HEK293T (cell line): ENCODE measurements around the gene STX10.

Source experiments
- CTCF ChIA-PET: fragments of 350-600 bp; formaldehyde crosslinking; extraction: SDS; loops from one replicate; lab custom pipeline; 2021; ENCODE audit warnings: antibody characterized with exemption, inconsistent platforms; lab: Yijun Ruan, JAX
- POLR2A ChIA-PET: fragments of 350-600 bp; formaldehyde crosslinking; extraction: SDS; loops from one replicate; lab custom pipeline; 2020; ENCODE audit warnings: antibody characterized with exemption, inconsistent platforms; lab: Yijun Ruan, JAX
- DNase-seq: peaks from one replicate; pipeline ENCODE4 v3.0.0; 2012; ENCODE audit warnings: mixed read lengths; ENCODE audit errors: extremely low spot score
- ARNT ChIP-seq: fragments of 450-650 bp; IDR thresholded peaks from 2 replicates; pipeline ENCODE4 v1.6.1; 2017; ENCODE audit warnings: mild to moderate bottlenecking
- BHLHE40 ChIP-seq: fragments of 450-650 bp; IDR thresholded peaks from 2 replicates; pipeline ENCODE4 v1.6.1; 2016; ENCODE audit warnings: mild to moderate bottlenecking, moderate library complexity, borderline replicate concordance
- CTBP1 ChIP-seq: fragments of 450-650 bp; IDR thresholded peaks from 2 replicates; pipeline ENCODE4 v1.6.1; 2016; ENCODE audit warnings: borderline replicate concordance
- ELF4 ChIP-seq: fragments of 450-650 bp; IDR thresholded peaks from 2 replicates; pipeline ENCODE4 v1.6.1; 2017; ENCODE audit warnings: antibody characterized with exemption
- FOXA1 ChIP-seq: fragments of 450-650 bp; IDR thresholded peaks from 2 replicates; pipeline ENCODE4 v1.6.1; 2016; ENCODE audit warnings: mild to moderate bottlenecking
- FOXK2 ChIP-seq: fragments of 450-650 bp; IDR thresholded peaks from 2 replicates; pipeline ENCODE4 v1.6.1; 2016; ENCODE audit warnings: mild to moderate bottlenecking
- FOXM1 ChIP-seq: fragments of 450-650 bp; IDR thresholded peaks from 2 replicates; pipeline ENCODE4 v1.6.1; 2017; ENCODE audit warnings: mild to moderate bottlenecking, borderline replicate concordance
- HDGF ChIP-seq: fragments of 450-650 bp; IDR thresholded peaks from 2 replicates; pipeline ENCODE4 v1.6.1; 2017; ENCODE audit warnings: antibody characterized with exemption, borderline replicate concordance
- L3MBTL2 ChIP-seq: fragments of 450-650 bp; conservative IDR thresholded peaks from 2 replicates; pipeline ENCODE4 v1.6.1; 2016; ENCODE audit warnings: mild to moderate bottlenecking
- NFRKB ChIP-seq: fragments of 450-650 bp; IDR thresholded peaks from 2 replicates; pipeline ENCODE4 v1.6.1; 2016; ENCODE audit warnings: mild to moderate bottlenecking, moderate library complexity
- PKNOX1 ChIP-seq: fragments of 450-650 bp; IDR thresholded peaks from 2 replicates; pipeline ENCODE4 v1.6.1; 2016
- SP1 ChIP-seq: fragments of 450-650 bp; IDR thresholded peaks from 2 replicates; pipeline ENCODE4 v1.6.1; 2017
- SUZ12 ChIP-seq: fragments of 450-650 bp; IDR thresholded peaks from 2 replicates; pipeline ENCODE4 v1.6.1; 2016; ENCODE audit warnings: mild to moderate bottlenecking
- TARDBP ChIP-seq: fragments of 450-650 bp; IDR thresholded peaks from 2 replicates; pipeline ENCODE4 v1.6.1; 2016
- ZNF384 ChIP-seq: fragments of 450-650 bp; IDR thresholded peaks from 2 replicates; pipeline ENCODE4 v1.6.1; 2016

STX10 gene

DNA sequence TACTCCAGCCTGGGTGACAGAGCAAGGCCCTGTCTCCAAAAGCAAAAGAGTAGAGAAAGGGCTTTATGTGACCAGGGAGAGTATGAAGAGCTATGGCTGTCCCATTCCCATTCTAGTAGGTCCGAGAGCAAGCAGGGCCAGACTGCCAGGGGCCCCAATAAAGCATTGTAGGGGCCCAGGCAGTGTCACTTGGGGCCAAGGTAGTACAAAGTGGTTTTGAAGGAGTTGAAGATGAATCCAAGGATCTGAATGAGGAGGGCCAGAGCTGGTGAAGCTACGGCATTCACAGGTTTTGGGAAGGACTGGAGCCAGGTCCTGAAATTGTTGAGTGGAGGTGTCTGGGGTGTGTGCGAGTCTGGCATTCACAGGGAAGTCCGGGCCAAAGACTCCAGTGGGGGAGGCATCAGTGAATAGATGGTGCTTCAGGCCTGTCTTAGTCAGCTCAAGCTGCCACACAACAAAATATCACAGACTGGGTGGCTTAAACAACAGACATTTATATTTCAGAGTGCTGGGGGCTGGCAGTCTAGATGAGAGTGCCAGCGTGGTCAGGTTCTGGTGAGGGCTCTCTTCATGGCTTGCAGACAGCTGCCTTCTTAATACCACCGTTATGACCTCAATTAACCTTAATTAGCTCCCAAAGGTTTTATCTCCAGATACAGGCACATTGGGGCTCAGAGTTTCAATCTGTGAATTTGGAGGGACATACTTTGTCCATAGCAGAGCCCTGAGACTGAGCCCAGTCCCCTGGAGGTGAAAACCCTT is 22.2 kb downstream of the STX10 start:
- POLR2A ChIA-PET = interaction anchor here (0.7 kb wide), 1 partner anchor 9 kb away, joined by 3 read pairs; no protein-coding TSS in a partner anchor
- CTCF ChIA-PET = no interaction called here
- TF ChIP-seq BHLHE40 (no peak), FOXA1 (no peak), HDGF (no peak)
- DNase-seq = no peak

GRCh38 chr19:13127051-13127450 is 23.1 kb downstream of the STX10 start:
- DNase-seq = no peak
- TF ChIP-seq ARNT (no peak), L3MBTL2 (no peak), SP1 (no peak), NFRKB (no peak), FOXK2 (no peak), SUZ12 (no peak), FOXM1 (no peak), HDGF (no peak), ELF4 (no peak), PKNOX1 (no peak), FOXA1 (no peak), BHLHE40 (no peak)
- ChIA-PET POLR2A (interaction anchor here (0.9 kb wide), 1 partner anchor 22 kb away, joined by 3 read pairs; no protein-coding TSS in a partner anchor), CTCF (no interaction called here)

DNA sequence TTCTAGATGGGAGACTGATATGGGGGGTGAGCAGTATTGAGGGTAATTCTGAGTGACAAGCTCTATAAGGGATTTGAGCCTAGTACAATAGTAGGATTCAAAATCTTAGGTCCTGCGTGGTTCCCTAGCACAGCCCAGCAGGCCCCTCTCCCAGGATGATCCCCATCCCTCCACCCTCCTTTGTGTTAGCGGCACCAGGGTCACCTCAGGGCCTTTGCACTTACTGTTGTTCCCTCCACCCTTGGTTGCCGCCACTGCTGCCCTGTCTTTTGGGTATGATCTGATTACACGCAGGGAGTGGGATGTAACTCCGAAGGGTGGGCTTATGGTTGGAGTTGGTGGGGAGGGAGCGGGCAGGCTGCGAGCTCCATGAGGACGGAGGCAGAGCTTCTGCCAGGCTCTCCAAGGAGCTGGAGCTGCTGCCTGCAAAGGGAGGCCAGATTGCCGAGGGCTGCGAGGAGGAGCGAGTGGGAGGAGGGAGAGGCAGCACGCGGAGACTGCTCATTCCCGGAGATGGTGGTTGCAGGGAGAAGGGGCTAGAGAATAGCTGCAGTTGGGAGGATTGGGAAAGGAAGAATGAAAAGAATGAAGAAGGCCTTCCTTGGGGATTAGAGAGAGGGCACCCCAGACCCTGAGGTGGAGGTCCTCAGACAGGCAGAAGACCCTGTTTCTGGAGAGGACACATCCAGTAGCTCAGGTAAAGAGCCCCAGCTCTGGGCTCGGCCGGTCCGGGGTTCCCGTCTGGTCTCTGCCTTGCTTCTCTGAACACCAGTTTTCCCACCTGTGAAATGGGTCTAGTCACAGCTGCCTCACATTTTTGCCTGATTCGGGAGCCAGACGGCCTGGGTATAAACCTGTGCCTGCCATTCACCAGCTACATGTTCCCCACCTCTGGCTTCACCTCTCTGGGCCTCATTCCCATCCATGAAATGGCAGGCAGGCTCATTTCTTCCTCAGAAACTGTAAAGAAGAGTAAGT is 26.9 kb downstream of the STX10 start:
- ChIA-PET CTCF (no interaction called here), POLR2A (interaction anchor here (0.7 kb wide), 1 partner anchor 29 kb away, joined by 5 read pairs; no protein-coding TSS in a partner anchor)
- no peak for TF ChIP-seq L3MBTL2
- no peak for TF ChIP-seq SP1
- no peak for TF ChIP-seq TARDBP
- no peak for TF ChIP-seq ZNF384
- TF ChIP-seq NFRKB = no peak
- TF ChIP-seq FOXA1 = no peak
- TF ChIP-seq BHLHE40 = no peak
- TF ChIP-seq PKNOX1 = no peak
- TF ChIP-seq ELF4 = no peak
- no peak for TF ChIP-seq FOXK2
- no peak for TF ChIP-seq HDGF
- TF ChIP-seq ARNT = no peak
- DNase-seq = no peak

GRCh38 chr19:13122275-13122878 is 27.8 kb downstream of the STX10 start:
- TF ChIP-seq HDGF (no peak), ELF4 (no peak)
- DNase-seq = no peak
- CTCF ChIA-PET = no interaction called here
- POLR2A ChIA-PET = no interaction called here

DNA sequence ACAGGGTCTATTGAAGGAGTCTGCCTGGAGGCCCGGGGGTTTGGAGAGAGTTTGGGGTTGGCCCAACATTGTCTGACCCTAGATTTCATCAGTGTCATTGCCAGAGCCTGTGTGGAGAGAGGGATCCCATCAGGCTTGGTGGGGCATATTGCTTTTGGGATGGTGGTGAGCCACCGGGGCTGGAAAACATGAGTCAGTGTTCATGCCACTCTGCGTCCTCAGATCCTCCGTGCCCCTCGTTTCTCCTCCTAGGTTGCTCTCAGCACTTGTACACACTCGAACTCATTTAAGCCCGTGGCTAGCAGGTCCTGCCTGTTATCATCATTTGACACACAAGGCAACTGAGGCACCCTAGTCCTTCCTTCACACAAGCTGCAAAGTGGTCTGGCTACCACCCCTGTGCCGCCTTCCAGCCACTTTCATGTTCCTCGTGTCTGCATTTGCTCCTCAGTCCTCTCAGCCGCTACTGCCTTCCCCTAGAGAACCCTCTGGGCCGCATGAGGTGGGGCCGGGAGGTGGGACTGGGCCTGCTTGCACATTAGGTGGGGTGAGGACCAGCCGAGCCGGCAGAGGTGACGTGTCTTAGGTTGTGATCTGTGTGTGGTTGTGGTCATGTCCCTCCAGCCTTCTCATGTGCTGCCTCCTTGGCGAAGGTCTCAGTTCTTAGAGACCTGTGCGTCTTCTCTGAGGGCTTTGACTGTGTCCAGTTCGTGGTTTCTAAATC is 28.5 kb downstream of the STX10 start:
- POLR2A ChIA-PET = interaction anchor here (0.8 kb wide), 1 partner anchor 31 kb away, joined by 4 read pairs; no protein-coding TSS in a partner anchor
- DNase-seq = no peak
- TF ChIP-seq ELF4 = no peak
- TF ChIP-seq SP1 = no peak
- TF ChIP-seq ZNF384 = no peak
- CTCF ChIA-PET = no interaction called here

GRCh38 chr19:13120817-13121216 is 29.4 kb downstream of the STX10 start:
- POLR2A ChIA-PET = interaction anchor here (0.8 to 3.5 kb wide), 2 partner anchors 31 to 32 kb away, joined by 4 to 25 read pairs; no protein-coding TSS in a partner anchor
- CTCF ChIA-PET = no interaction called here
- TF ChIP-seq HDGF (no peak), ARNT (no peak), NFRKB (no peak), FOXM1 (no peak), FOXA1 (no peak), TARDBP (no peak), CTBP1 (no peak), L3MBTL2 (no peak)
- no peak for DNase-seq
